Fibroblast of lung (primary cell): ENCODE data around the gene LGI1. TPM values are rescaled to one million over a fixed set of nuclear protein-coding genes. Genes with fewer than 3 reads are reported as not detected.

Experiments used
- DNase-seq, 2 donors: peaks; one replicate each; pipeline versions ENCODE4 v3.0.0 to v3.0.0-alpha.2; 2010; ENCODE audit warnings: low read depth in 2 of 2
- H2AFZ ChIP-seq: 2 replicates; pipeline ENCODE4 v1.5.1; 2012; ENCODE audit warnings: low read length, control low read depth, inconsistent platforms
- H3K27ac ChIP-seq: 2 replicates; pipeline ENCODE4 v1.5.1; 2011; ENCODE audit warnings: low read length, control low read depth; ENCODE audit not compliant: insufficient read depth
- H3K27me3 ChIP-seq: 2 replicates; pipeline ENCODE4 v1.5.1; 2011; ENCODE audit warnings: mild to moderate bottlenecking, low read length; ENCODE audit not compliant: control insufficient read depth, insufficient read depth
- H3K36me3 ChIP-seq: 2 replicates; pipeline ENCODE4 v1.5.1; 2011; ENCODE audit warnings: low read length; ENCODE audit not compliant: control insufficient read depth, insufficient read depth
- H3K4me1 ChIP-seq: 2 replicates; pipeline ENCODE4 v1.5.1; 2011; ENCODE audit warnings: low read length; ENCODE audit not compliant: control insufficient read depth, insufficient read depth; ENCODE audit errors: extremely low read depth
- H3K4me2 ChIP-seq: 2 replicates; pipeline ENCODE4 v1.5.1; 2011; ENCODE audit warnings: low read length, control low read depth; ENCODE audit not compliant: insufficient read depth; ENCODE audit errors: extremely low read depth
- H3K4me3 ChIP-seq, 4 experiments: fragments of 200-600 bp in 1 of 4; sonication (generic) in 1 of 4; replicated peaks in 1 of 4; 2 replicates each; pipeline ENCODE4 v1.5.1; 2011 to 2016; ENCODE audit warnings: low read length in 4 of 4, low read depth in 3 of 4, mild to moderate bottlenecking in 3 of 4, control low read depth in 2 of 4, inconsistent platforms in 1 of 4, mixed read lengths in 1 of 4; ENCODE audit not compliant: insufficient read depth in 1 of 4; ENCODE audit errors: control extremely low read depth in 1 of 4
- H3K79me2 ChIP-seq: 2 replicates; pipeline ENCODE4 v1.5.1; 2012; ENCODE audit warnings: mild to moderate bottlenecking, low read length, inconsistent platforms; ENCODE audit not compliant: control insufficient read depth, insufficient read depth
- H3K9ac ChIP-seq: 2 replicates; pipeline ENCODE4 v1.5.1; 2011; ENCODE audit warnings: mild to moderate bottlenecking, low read length, control low read depth; ENCODE audit not compliant: insufficient read depth
- H3K9me3 ChIP-seq: 2 replicates; pipeline ENCODE4 v1.5.1; 2012; ENCODE audit warnings: low read depth, low read length; ENCODE audit not compliant: control insufficient read depth, insufficient read depth
- H4K20me1 ChIP-seq: 2 replicates; pipeline ENCODE4 v1.5.1; 2011; ENCODE audit warnings: low read length; ENCODE audit not compliant: control insufficient read depth, insufficient read depth; ENCODE audit errors: extremely low read depth
- EZH2 ChIP-seq: IDR thresholded peaks from 2 replicates; pipeline ENCODE4 v1.5.1; 2012; ENCODE audit warnings: low read length, control low read depth, mild to moderate bottlenecking; ENCODE audit errors: missing control alignments
- polyA plus RNA-seq, 2 donors: library from polyadenylated mRNA; depleted of rRNA in 1 of 2; stranded (reverse) in 1 of 2; unstranded in 1 of 2; fragments of >200 nt; gene quantifications; 2 replicates each; pipeline ENCODE4 v1.2.1, GENCODE V29; 2011 to 2012; ENCODE audit warnings: missing spikeins in 1 of 2
- total RNA-seq: library from RNA; depleted of rRNA; stranded (reverse); fragments of >200 nt; gene quantifications from 2 replicates; pipeline ENCODE4 v1.2.1, GENCODE V29; 2014
- TF ChIP-seq, protein P1 (sequence below), 2 donors: IDR thresholded peaks in 1 of 2; conservative IDR thresholded peaks in 1 of 2; 1 replicate in 1 of 2; 2 replicates in 1 of 2; pipeline ENCODE4 v1.5.1; 2011 to 2012; ENCODE audit warnings: low read length in 2 of 2, control low read depth in 1 of 2, inconsistent platforms in 1 of 2, low read depth in 1 of 2, mild to moderate bottlenecking in 1 of 2

Gene LGI1
- total and polyA plus RNA-seq, 2 donors (not counting 1 experiment from before 2014, with no cell fraction given) = not detected

DNA sequence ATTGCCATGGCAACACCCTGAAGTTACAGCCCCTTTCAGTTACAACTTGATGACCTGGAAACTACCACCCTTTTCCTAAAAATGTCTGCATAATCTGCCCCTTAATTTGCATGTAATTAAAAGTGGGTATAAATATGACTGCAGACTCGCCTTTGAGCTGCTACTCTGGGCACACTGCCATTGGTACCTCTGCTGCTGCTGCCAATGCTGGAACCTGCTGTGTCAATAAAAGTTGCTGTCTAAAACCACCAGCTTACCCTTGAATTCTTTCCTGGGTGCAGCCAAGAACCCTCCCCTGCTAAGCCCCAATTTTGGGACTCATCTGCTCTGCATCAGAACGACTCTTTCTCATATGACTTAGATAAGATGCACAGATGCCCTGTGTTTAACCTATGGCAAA, 45.1 kb upstream of the LGI1 start:
- DNase-seq = no peak
- TF ChIP-seq, protein P1, sequence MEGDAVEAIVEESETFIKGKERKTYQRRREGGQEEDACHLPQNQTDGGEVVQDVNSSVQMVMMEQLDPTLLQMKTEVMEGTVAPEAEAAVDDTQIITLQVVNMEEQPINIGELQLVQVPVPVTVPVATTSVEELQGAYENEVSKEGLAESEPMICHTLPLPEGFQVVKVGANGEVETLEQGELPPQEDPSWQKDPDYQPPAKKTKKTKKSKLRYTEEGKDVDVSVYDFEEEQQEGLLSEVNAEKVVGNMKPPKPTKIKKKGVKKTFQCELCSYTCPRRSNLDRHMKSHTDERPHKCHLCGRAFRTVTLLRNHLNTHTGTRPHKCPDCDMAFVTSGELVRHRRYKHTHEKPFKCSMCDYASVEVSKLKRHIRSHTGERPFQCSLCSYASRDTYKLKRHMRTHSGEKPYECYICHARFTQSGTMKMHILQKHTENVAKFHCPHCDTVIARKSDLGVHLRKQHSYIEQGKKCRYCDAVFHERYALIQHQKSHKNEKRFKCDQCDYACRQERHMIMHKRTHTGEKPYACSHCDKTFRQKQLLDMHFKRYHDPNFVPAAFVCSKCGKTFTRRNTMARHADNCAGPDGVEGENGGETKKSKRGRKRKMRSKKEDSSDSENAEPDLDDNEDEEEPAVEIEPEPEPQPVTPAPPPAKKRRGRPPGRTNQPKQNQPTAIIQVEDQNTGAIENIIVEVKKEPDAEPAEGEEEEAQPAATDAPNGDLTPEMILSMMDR (conservative IDR thresholded peaks at IDR 0.05 in 1 of 2, IDR thresholded peaks at IDR 0.05 in 1 of 2; ENCODE audit: low read depth in 1 of 2, low read length in 2 of 2) = no peak
- no peak for TF ChIP-seq EZH2
- H3K9ac ChIP-seq = no peak overlapping the region
- no peak overlapping the region for H3K4me2 ChIP-seq
- H3K4me3 ChIP-seq = no peak overlapping the region
- H3K27ac ChIP-seq = no peak overlapping the region
- H3K9me3 ChIP-seq = no peaks in the 10 kb centered on the region
- H3K36me3 ChIP-seq = no peaks in the 10 kb centered on the region
- no peaks in the 10 kb centered on the region for H3K4me1 ChIP-seq
- H3K79me2 ChIP-seq = no peaks in the 10 kb centered on the region
- peaks cover 6% of the 10 kb centered on the region for H3K27me3 ChIP-seq
- no peak overlapping the region for H2AFZ ChIP-seq
- no peaks in the 10 kb centered on the region for H4K20me1 ChIP-seq

DNA sequence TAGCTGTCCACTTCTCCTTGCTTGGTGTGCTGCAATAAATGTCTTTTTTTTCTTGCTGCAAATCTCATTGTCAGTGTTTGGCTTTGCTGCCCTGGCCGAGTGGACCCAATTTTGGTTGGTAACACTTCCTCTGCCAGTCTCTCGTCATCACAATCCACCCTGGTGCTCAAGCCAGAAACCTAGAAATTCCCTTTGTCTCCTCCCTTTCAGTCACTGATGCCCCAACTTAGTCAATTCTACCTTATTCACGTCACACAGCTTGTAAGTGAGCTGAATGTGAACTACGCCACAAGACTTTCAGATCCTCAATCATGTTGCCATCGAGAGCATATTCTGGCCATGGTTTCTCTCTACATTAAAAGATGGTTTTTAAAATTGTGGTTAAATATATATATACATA, 42.4 kb upstream of the LGI1 start:
- Histone ChIP-seq H3K79me2 (no peaks in the 10 kb centered on the region), H2AFZ (no peak overlapping the region), H3K27me3 (peaks cover 6% of the 10 kb centered on the region), H3K4me2 (no peak overlapping the region), H4K20me1 (no peaks in the 10 kb centered on the region), H3K4me3 (no peak overlapping the region), H3K4me1 (no peaks in the 10 kb centered on the region), H3K9ac (no peak overlapping the region), H3K36me3 (no peaks in the 10 kb centered on the region), H3K27ac (no peak overlapping the region), H3K9me3 (no peaks in the 10 kb centered on the region)
- TF ChIP-seq EZH2 = no peak
- TF ChIP-seq, protein P1 (conservative IDR thresholded peaks at IDR 0.05 in 1 of 2, IDR thresholded peaks at IDR 0.05 in 1 of 2; ENCODE audit: low read depth in 1 of 2, low read length in 2 of 2) = no peak
- no peak for DNase-seq

DNA sequence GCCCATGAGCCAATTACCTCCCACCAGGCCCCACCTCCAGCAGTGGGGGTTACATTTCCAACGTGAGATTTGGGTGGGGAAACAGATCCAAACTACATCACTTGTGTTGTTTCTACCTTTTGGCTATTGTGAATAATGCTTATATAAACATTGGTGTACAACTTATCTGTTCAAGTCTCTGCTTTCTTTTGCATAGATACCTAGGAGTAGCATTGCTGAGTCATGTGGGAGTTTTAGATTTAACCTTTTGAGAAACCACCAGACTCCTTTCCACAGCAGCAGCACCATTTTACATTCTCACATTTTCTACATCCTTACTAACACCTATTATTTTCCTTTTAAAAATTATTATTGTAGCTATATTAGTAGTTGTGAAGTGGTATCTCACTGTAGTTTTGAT, 41.0 kb upstream of the LGI1 start:
- H3K36me3 ChIP-seq = no peaks in the 10 kb centered on the region
- H3K9me3 ChIP-seq = no peaks in the 10 kb centered on the region
- H3K27me3 ChIP-seq = peaks cover 6% of the 10 kb centered on the region
- no peak overlapping the region for H2AFZ ChIP-seq
- no peak overlapping the region for H3K27ac ChIP-seq
- H4K20me1 ChIP-seq = no peaks in the 10 kb centered on the region
- H3K4me3 ChIP-seq = no peak overlapping the region
- no peak overlapping the region for H3K9ac ChIP-seq
- no peaks in the 10 kb centered on the region for H3K4me1 ChIP-seq
- no peaks in the 10 kb centered on the region for H3K79me2 ChIP-seq
- DNase-seq = no peak
- TF ChIP-seq EZH2 = no peak
- TF ChIP-seq, protein P1 (conservative IDR thresholded peaks at IDR 0.05 in 1 of 2, IDR thresholded peaks at IDR 0.05 in 1 of 2; ENCODE audit: low read depth in 1 of 2, low read length in 2 of 2) = no peak
- H3K4me2 ChIP-seq = no peak overlapping the region
